ELR (cell line): ENCODE results near the gene HSD3B2.
"Not testable (repeated sequence)": the region's sequence is repeated elsewhere in the genome, so short reads cannot be mapped to it uniquely, and the experiment has no call there.

ENCODE experiments used
- DNase-seq: peaks from one replicate; pipeline ENCODE4 v3.0.0-alpha.2; 2015; ENCODE audit warnings: low read depth

Gene HSD3B2

DNA sequence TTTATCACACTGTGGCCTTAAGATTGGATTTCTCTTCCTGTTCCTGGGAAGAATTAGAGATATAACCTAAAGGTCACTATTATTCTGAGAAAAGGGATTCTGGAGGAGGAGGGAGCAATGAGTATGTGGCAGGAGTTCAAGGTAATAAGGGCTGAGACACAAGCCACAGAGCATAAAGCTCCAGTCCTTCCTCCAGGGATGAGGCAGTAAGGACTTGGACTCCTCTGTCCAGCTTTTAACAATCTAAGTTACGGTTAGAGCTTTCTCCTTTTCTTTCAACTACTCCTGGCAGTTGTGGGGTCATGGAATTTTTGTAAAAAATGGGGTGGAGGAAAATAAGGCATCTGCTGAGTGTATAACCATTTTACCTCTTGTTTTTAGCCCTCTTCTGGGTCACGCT lies at the start of gene HSD3B2:
TSS of gene HSD3B2 (plus strand) at position 201 of the 400 bp plus-strand sequence. CDS start 270 bp downstream, outside the sequence.
- no peak for DNase-seq

DNA sequence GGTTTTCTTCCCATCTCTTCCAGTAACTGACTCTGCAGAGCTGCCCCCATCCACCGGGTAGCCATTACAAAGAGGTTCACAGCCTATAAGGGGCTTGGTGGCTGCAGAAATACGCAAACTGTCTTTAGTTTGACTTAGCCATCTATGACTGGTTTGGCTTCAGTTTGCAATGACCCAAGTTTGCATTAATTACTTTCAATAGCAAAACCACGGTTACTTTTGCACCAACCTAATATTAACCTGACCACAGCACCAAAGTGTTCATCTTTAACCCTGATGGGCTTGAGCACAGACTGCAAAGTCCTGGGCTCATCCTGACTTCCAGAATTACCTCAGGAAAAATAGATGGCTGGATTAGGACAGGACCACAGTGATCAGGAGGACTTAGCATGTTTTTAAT lies 48.5 kb upstream of the HSD3B2 start:
- DNase-seq: no peak

DNA sequence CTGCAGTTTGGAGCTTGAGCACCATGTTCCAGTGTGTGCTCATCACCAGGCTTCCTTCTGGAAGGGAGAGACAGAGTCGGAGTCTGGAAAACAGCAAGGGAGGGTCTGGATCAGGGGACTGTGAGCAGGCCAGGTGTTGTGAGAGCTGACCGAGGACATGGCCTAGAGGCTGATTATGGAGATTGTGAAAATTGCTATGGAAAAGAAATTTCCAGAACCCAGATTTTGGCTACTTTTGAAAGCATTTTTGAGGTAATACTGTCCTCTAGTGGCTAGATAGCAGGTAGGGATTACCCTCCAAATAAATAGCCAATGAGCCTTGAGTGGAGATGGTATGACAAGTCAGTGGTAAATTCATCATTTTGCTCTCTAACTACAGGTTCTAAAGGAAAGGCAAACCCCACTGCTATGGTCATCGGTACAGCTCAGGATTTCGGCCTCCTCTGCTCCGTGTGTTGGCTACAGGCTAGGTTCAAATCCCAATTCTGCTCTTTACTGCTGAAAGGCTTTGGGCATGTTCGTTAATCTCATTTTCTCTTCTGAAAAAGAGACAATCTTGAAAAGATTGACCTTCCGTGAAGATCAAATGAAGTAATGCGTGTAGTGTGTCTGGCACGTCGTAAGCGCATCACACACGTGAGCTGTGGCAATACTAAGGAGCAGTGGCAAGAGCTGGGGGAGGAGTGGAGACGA lies 47.4 kb upstream of the HSD3B2 start:
- peak; percentile 73 for DNase-seq

DNA sequence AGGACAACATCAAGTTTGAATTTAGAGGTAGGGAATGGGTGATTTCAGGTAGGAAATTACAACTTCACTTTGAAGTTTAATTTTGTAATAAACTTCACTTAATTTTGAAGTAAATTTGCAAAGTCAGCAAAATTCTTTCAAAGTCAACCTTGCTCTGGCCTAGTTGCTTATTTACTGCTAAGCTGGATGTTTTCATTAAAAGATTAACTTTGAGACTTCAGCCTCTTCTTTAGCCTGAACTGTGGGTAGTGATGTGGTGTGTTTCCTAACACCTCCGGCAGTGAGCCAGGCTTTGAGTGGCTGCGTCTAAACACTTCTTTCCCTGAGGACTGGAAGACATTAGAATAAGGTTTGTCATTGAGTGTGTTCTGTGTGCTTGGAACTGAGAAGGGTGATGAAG lies 46.4 kb upstream of the HSD3B2 start, which contains the start of gene HAO2:
TSS of gene HAO2 (plus strand) at position 232 of the 400 bp plus-strand sequence. CDS start 12,301 bp downstream, outside the sequence.
- DNase-seq: no peak

DNA sequence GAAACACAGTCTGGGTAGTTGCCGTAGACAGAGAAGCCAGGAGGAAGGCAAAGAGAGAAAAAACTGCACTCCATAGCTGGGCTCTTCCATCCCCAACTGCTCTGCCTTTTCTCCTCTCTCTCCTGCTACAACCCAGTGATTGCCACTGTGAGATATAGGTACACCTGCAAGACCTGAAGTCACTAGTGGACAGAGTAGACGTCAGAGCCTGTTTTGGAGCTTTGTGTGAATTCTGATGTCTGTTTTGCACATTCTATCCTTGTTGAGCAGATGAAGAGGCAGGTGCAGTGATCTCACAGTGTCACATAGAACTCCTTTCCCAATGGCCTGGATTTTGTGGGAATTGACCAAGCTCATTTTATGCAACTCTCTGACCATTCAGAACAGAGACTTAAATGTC lies 44.2 kb upstream of the HSD3B2 start:
- DNase-seq: no peak

DNA sequence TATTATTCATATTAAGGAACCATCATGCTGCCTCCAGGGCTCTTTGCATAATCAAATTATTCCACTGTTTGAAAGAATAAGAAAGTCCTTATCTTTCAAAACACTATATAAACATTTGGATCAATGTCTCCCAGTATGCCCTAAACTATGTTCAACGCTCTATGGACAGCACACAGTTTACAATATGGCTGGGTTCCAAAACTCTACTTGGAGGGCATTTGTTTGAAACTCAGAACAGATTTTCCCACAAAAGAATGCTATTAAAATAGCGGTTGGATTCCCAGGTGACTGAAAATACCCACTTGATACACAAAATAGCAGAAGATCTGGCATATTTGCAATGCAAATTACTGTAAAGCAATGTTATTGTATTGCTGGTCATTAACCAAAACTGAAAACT lies 43.1 kb upstream of the HSD3B2 start:
- DNase-seq: no peak

DNA sequence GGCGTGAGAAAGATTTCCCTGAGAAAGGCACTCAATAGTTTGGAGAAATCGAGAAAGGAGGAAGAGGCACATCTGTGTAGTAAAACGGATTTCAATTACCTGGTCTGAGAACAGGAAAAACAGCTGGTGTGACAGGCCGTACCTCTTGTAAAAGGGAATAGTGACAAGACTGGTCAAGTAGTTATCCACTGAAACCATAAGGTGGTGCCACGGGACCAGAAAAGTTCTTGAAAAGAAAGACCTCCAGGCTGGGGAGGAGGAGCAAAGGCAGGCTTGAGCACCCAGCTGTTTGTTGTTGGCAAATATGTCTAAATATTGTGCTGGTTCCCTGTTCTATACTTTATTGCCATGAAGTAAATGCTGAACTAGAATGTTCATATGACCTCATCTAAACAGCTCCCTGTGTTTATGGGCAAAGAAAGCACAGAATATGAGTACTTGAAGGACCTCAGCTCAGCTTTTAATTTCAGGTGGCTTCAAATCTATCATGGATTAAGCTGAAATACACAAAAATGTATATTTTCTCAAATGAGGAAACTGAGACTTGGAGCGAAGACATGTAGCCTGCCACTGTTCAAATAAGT lies 42.4 kb upstream of the HSD3B2 start:
- peak; percentile 59 for DNase-seq

DNA sequence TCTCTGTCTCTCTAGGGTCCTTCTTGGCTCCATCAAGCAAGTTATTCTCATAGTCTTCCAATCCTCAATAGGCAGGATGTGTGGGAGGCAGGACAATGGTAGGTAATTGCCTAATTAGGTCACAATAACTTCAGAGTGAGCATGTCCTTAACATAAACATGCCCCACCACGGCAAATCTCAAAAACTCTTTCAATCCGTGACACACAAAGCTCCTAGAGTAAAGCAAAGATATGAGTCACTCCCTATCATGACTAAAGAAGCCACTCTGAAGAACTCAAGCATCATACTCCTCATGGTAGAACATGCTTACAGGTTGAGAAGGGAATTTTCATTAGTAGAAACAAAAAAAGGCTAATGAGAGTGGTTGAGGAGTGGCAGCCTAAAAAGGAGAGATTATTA lies 41.5 kb upstream of the HSD3B2 start:
- DNase-seq: peak; percentile 71

DNA sequence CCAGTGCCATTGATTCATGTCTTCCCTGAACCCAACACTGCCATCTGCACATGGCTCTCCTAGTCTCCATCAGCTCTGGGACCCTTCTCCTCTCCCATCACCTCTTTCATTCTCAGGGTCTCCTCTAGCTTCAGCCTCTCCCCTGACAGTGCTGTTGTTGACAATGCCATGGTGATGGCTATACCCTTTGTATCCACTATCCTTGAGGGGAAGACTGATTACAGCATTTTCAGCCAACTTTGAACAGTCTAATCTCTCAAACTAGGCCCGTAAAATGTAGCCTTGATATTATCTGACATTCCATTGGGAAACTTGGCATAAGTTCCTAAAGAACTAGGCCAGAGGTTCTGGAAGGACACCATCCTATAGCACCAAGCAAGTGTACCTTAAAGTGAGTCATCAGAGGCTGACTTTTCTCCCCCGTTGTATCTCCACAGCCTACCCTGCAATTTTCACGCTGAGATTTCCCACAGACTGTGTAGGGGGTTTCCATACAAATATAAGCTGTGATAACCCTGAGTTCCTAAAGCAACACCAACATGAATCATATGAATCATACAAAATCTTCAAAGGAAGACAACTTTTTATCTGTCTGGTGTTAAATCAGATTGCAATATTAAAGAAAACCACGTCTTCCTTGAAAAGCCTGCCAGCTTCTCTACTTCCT lies 40.6 kb upstream of the HSD3B2 start:
- DNase-seq: no peak

DNA sequence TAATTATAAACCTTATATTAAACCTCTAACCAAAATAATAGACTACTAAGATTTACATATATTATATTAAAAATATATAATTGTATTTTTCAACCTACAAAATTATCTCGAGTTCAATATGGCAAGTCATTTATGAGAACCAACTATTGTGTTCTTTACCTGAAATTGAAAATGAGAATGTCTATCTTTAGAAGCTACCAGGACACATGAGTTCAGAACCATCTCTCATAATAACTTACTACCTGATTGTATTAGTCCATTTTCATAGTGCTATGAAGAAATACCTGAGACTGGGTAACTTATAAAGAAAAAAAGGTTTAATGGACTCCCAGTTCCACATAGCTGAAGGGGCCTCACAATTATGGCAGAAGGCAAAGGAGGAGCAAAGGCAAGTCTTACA lies 39.6 kb upstream of the HSD3B2 start:
- no peak for DNase-seq

DNA sequence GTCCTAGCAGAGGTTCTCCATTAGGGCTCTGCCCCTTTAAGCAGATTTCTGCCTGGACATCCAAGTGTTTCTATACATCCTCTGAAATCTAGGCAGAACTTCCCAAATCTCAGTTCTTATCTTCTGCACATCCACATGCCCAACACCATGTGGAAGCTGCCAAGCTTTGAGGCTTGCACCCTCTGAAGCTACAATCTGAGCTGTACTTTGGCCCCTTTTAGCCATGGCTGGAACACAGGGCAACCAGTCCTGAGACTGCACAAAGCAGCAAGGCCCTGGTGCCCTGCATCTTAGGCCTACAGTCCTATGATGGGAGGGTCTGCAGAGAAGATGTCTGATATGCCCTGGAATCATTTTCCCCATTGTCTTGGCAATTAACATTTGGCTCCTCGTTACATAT lies 38.4 kb upstream of the HSD3B2 start:
- no peak for DNase-seq

DNA sequence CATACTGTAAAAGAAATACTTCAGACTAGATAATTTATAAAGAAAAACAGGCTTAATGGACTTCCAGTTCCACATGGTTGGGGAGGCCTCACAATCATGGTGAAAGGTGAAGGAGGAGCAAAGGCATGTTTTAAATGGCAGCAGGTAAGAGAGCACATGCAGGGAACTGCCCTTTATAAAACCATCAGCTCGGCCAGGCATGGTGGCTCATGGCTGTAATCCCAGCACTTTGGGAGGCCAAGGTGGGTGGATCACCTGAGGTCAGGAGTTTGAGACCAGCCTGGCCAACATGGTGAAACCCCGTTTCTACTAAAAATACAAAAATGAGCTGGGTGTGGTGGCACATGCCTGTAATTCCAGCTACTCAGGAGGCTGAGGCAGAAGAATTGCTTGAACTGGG lies 37.4 kb upstream of the HSD3B2 start:
- not testable (repeated sequence) for DNase-seq

DNA sequence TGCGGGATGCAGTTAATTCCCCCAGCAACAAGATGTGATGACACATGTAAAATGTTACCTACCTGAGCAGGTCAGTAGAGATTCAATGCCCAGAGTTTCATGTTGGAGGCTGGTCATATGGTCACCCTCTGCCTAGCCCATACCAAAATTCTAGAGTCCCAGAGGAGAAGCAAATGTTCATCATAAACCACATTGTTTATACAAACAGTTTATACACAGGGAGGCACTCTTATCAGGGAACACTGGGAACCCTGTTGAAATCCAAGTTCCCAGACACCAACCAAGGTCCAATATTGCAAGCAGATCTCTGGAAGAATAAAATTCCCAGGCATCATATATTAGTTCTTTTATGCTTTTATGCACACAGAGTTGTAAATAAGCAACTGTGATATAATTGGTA lies 35.8 kb upstream of the HSD3B2 start:
- no peak for DNase-seq

DNA sequence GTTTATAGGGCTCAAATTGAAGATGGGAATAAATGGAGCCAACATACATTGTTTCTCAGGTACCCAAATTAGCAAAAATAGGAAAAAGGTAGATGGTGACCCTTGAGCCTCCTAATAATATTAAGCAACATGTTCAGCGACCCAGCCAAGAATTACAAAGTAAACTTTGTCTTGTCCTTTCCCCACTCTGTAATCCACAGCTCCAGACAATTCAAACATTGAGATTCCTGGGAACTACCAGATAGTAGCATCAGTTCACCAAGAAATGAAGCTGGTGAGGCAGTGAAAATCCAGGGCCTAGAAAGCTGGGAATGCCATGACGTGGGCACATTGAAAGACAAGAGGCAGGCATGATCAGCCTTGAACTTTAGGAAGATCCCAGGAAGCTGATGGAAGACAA lies 34.6 kb upstream of the HSD3B2 start:
- no peak for DNase-seq

DNA sequence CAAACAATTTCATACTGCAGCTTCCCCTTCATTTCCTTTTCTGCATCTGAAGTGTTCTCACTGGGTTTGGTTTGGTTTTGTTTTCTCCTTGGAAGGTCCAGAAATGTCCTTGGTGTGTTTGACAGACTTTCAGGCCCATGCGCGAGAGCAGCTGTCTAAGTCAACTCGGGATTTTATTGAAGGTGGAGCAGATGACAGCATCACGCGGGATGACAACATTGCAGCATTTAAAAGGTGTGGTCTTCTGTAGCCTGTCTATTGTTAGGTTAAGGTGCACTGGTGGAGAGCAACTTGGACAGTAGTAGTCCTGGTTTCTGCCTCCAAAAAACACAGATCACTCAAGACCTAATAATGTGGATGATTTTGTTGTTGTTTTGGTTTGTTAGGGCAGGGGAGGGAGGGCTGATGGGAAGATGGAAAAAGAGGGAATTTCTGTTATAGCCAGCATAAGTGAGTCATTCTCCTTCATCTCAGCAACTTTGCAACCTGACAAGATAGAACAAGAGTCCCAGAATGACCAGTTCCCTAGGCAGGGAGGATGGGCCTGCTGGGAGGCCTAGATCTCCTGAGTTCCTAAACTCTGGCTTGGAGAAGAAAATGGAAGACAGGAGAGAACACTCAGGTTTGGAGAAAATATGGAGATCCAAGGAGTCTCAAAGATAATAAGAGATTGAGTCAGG lies 33.8 kb upstream of the HSD3B2 start:
- DNase-seq: no peak

DNA sequence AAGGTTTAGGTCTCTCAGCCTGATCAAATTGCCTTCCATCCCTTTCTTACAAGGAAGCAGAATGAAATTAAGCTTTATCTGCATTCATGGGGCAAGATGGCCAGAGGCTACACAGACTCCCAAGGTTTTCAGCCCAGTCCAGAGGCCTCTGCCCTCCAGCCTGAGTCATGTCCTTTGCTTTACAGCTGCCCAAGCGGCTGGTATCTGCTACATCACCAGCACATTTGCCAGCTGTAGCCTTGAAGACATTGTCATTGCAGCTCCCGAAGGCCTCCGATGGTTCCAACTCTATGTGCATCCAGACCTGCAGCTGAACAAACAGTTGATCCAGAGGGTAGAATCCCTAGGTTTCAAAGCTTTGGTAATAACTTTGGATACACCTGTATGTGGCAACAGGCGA lies 30.4 kb upstream of the HSD3B2 start:
- no peak for DNase-seq

DNA sequence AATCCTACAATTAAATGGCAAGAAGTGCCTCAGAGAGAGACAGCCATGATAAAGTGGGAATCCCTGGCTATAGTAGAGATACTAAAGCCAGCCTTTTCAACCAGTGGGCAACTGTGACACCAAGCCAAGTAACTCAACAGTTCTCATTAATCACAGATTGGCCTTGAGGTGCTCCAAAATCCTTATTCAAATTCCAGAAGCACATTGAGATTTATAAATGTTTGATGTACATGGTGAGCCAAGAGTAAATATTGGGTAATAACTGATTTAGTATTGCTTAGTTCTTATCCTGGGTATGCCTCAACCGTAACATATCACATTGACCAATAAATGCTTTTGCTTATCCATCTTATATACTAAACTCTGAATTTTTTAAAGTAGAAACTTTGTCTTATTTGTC lies 29.3 kb upstream of the HSD3B2 start:
- DNase-seq: no peak

DNA sequence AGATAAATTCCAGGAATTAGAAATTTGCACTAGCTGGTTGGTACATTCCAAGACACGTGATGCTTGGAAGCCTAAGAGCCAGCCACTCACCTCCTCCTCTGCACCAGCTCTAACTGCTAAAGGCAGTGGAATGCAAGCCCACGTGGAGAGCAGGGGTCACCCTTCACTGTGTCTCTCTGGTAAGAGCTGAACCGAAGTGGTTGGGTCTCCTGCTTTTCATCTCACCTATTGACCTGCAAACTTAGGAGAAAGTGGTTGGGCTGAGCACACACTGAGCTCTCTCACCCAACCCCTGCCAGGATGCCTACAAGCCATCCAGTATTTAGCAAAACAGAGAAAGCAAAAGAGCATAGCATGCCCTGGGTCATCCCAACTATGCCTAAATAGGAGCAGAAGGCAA lies 27.1 kb upstream of the HSD3B2 start:
- DNase-seq: no peak

DNA sequence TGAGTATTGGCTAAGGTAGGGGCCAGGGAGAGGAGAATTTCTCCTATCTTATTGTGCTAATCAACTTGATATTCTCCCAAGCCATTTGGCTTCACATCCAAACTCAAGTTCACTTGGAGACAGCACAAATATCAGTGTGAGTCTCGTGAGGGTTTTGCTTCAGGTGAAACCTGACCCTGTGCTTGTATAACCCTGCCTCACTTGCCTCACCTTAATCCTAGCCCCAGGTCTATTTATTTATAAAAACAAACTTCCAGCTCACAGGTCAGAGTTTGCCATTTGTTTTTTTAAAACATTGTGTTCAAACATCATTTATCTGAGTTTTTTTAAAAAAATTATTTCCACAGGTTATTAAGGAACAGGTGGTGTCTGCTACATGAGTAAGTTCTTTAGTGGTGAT lies 26.5 kb upstream of the HSD3B2 start:
- DNase-seq: no peak

DNA sequence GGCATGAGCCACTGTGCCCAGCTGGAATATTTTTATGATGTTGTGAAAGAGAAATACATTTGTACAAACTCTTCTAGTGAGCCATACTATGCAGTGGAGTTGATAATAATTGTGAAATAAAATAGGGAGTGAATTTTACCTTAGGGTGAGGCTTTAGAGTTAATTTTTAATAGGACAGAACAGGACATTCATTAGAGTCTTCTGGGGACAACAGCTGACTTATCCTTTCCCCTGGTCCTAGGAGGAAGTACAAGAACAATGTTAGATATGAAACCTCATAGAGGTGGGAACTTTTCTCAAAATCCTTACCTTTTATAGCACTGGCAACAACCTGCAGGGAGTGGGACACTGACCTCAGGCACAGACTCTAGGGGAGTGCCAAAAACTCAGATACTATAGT lies 24.4 kb upstream of the HSD3B2 start:
- no peak for DNase-seq

DNA sequence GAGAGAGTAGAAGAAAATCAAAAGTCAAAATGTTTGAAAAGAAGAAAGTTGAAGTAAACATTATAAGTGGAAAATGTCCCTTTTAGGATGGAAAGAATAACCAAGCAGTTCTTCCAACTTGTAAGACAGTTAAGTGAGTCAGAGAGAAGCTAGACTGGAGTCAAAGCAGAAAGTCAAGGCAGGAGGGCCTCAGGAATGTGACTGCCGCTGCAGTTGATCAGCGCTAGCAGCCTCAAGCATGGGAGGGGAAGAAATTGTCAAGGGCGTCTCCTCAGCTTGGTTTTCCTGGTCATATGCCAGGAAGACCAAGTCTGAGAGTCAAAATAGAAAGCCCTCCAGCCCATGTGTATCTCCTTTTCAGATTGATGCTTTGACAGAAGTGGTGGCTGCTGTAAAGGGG lies 23.2 kb upstream of the HSD3B2 start:
- DNase-seq: no peak

DNA sequence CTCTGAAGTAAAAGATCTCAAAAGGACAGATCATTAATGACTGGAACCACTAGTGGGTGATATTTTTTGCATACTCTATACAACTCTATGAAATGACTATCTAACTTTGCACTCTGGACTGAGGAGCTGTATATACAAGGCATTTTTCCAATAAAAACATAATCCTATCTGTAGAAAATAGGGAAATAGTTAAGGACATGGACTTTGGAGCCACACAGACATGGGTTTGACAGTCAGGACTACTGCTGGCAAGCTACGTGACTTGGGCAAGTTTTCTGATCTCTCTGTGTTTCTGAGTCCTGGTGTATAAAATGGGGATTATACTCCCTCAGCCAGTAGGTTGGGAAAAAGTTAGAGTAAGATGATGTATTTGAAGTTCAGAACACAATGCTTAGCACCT lies 20.9 kb upstream of the HSD3B2 start:
- no peak for DNase-seq

DNA sequence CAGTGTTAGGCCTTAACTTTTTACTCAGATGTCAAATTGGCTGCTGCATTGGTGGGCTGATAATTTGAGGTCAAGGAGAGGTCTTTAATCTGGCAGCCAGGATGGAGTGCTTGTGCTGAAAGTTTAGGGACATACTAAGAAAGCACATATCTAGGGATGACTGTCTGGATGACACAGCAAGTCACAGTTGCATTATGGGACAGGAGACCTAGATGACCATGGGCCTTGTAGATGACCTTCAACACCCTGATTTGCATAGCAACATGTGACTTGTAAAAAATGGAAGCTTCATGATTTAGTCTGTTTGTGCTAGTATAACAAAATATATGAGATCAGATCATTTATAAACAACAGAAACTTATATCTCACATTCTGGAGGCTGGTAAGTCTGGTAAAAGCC lies 18.0 kb upstream of the HSD3B2 start:
- DNase-seq: no peak
